Measurements from ENCODE around the gene OR1G1.
"Not testable (repeated sequence)": the region's sequence is repeated elsewhere in the genome, so short reads cannot be mapped to it uniquely, and the experiment has no call there.

The OR1G1 gene

GRCh38 chr17:3127451-3127850 is at the start of gene OR1G1:
TSS of gene OR1G1 (minus strand) at chr17:3127551. CDS start at chr17:3127551, 0 bp downstream.
- no peak for DNase-seq

GRCh38 chr17:3167574-3167973 is 40.2 kb upstream of the OR1G1 start:
- no peak for DNase-seq

GRCh38 chr17:3157218-3157617 is 29.9 kb upstream of the OR1G1 start:
- no peak for DNase-seq

GRCh38 chr17:3137494-3137893 is 10.1 kb upstream of the OR1G1 start:
- not testable (repeated sequence) for DNase-seq

- no peak for DNase-seq
Measured at GRCh38 chr17:3104322-3104721, 23.0 kb downstream of the OR1G1 start, which contains the start of gene OR1D2. TSS of gene OR1D2 (minus strand) at chr17:3104422. CDS start at chr17:3092996, 11,426 bp downstream.

Measured in activated naive CD4-positive, alpha-beta T cell (primary cell).